HCT116 (cell line): ENCODE results near the gene GAD2. TPM values are rescaled to one million over a fixed set of nuclear protein-coding genes. Genes with fewer than 3 reads are reported as not detected.

ENCODE experiments used
- ATAC-seq: fragments of 200-7000 bp; cut with Tn5 transposase; 2 replicates; pipeline ENCODE4 v1.9.1; 2020; ENCODE audit warnings: mild to moderate bottlenecking, moderate library complexity
- BruUV-seq: library from RNA; stranded (reverse); fragments of 400-500 nt; replicated peaks from 2 replicates; lab custom pipeline; 2021; lab: Mats Ljungman, UMichigan
- CTCF ChIA-PET: fragments of 300-600 bp; sonication (Branson Sonifier 250); formaldehyde crosslinking; loops from one replicate; lab custom pipeline; 2021; ENCODE audit warnings: antibody characterized with exemption; lab: Charles Lee
- POLR2A ChIA-PET: fragments of 300-600, 350-600 bp; sonication (Branson Sonifier 250); formaldehyde crosslinking; loops from one replicate; lab custom pipeline; 2021; ENCODE audit warnings: antibody characterized with exemption; lab: Charles Lee
- RAD21 ChIA-PET, 2 experiments: fragments of 300-600 bp; sonication (Branson Sonifier 250); formaldehyde crosslinking; loops; one replicate each; lab custom pipeline; 2023; ENCODE audit warnings: low total read pairs in 2 of 2; ENCODE audit not compliant: uncharacterized antibody in 2 of 2, unreplicated experiment in 2 of 2, low non-redundant PET in 1 of 2; lab: Charles Lee
- DNase-seq: peaks from one replicate; pipeline ENCODE4 v3.0.0-alpha.2; 2010; ENCODE audit warnings: low read depth, low spot score
- H2AFZ ChIP-seq: fragments of 200-600 bp; shearing (Covaris generic), sonication (generic); 2 replicates; pipeline ENCODE4 v1.6.1; 2017; ENCODE audit warnings: low read depth, mixed run types, mixed read lengths, antibody characterized with exemption, low read length; ENCODE audit not compliant: poor library complexity, severe bottlenecking
- H3K27ac ChIP-seq: 2 replicates; pipeline ENCODE4 v1.5.1; 2012; ENCODE audit warnings: low read depth, low read length
- H3K27me3 ChIP-seq: fragments of 200-600 bp; sonication (generic); 2 replicates; pipeline ENCODE4 v1.6.1; 2016; ENCODE audit warnings: mixed run types, low read length, mixed read lengths; ENCODE audit not compliant: insufficient read depth
- H3K36me3 ChIP-seq, 2 experiments: fragments of 200-500 bp in 1 of 2; fragments of 200-600 bp in 1 of 2; sonication (Bioruptor generic) in 1 of 2; sonication (generic) in 1 of 2; 2 replicates each; pipeline versions ENCODE4 v1.5.1 to v1.6.1; 2014 to 2016; ENCODE audit warnings: low read length in 2 of 2, inconsistent platforms in 1 of 2, mixed read lengths in 1 of 2, mixed run types in 1 of 2; ENCODE audit not compliant: insufficient read depth in 2 of 2, control insufficient read depth in 1 of 2
- H3K4me1 ChIP-seq, 2 experiments: fragments of 200-600 bp in 1 of 2; sonication (generic) in 1 of 2; 2 replicates each; pipeline versions ENCODE4 v1.5.1 to v1.6.1; 2012 to 2017; ENCODE audit warnings: low read length in 2 of 2, inconsistent platforms in 1 of 2, mild to moderate bottlenecking in 1 of 2, mixed read lengths in 1 of 2, mixed run types in 1 of 2, moderate library complexity in 1 of 2; ENCODE audit not compliant: insufficient read depth in 2 of 2, control insufficient read depth in 1 of 2
- H3K4me2 ChIP-seq: fragments of 200-600 bp; sonication (generic); 2 replicates; pipeline ENCODE4 v1.6.1; 2017; ENCODE audit warnings: mixed run types, low read length, mixed read lengths
- H3K4me3 ChIP-seq, 2 experiments: fragments of 200-600 bp in 1 of 2; sonication (generic) in 1 of 2; replicated peaks in 1 of 2; 2 replicates each; pipeline ENCODE4 v1.5.1; 2011 to 2016; ENCODE audit warnings: low read length in 2 of 2, control low read depth in 1 of 2, low read depth in 1 of 2, mild to moderate bottlenecking in 1 of 2, mixed read lengths in 1 of 2, mixed run types in 1 of 2
- H3K79me2 ChIP-seq: fragments of 200-600 bp; sonication (generic); 2 replicates; pipeline ENCODE4 v1.6.1; 2017; ENCODE audit warnings: mild to moderate bottlenecking, mixed run types, low read length, moderate library complexity, mixed read lengths; ENCODE audit not compliant: insufficient read depth
- H3K9ac ChIP-seq: fragments of 200-600 bp; sonication (generic); 2 replicates; pipeline ENCODE4 v1.6.1; 2016; ENCODE audit warnings: low read length, mixed read lengths
- H3K9me2 ChIP-seq: fragments of 200-600 bp; sonication (generic), shearing (Covaris generic); 2 replicates; pipeline ENCODE4 v1.6.1; 2017; ENCODE audit warnings: mixed run types, mild to moderate bottlenecking, moderate library complexity; ENCODE audit not compliant: insufficient read depth
- H3K9me3 ChIP-seq, 2 experiments: fragments of 200-500 bp in 1 of 2; fragments of 200-600 bp in 1 of 2; sonication (Bioruptor generic) in 1 of 2; sonication (generic) in 1 of 2; 2 replicates each; pipeline ENCODE4 v1.6.1; 2014 to 2017; ENCODE audit warnings: low read length in 2 of 2, mixed read lengths in 2 of 2, inconsistent platforms in 1 of 2, low read depth in 1 of 2, mild to moderate bottlenecking in 1 of 2, mixed run types in 1 of 2, moderate library complexity in 1 of 2; ENCODE audit not compliant: control insufficient read depth in 1 of 2, insufficient read depth in 1 of 2
- H4K20me1 ChIP-seq: fragments of 200-600 bp; sonication (generic), shearing (Covaris generic); 2 replicates; pipeline ENCODE4 v1.6.1; 2017; ENCODE audit warnings: mixed run types, mild to moderate bottlenecking, moderate library complexity; ENCODE audit not compliant: insufficient read depth
- EGR1 ChIP-seq: IDR thresholded peaks from 2 replicates; pipeline ENCODE4 v1.6.1; 2012; ENCODE audit warnings: low read depth
- ELF1 ChIP-seq: IDR thresholded peaks from 2 replicates; pipeline ENCODE4 v1.6.1; 2012; ENCODE audit warnings: low read depth, borderline replicate concordance
- EZH2 ChIP-seq: fragments of 200-600 bp; sonication (generic); IDR thresholded peaks from 2 replicates; pipeline ENCODE4 v1.6.1; 2017; ENCODE audit warnings: antibody characterized with exemption, mixed run types
- EZH2phosphoT487 ChIP-seq: fragments of 200-600 bp; IDR thresholded peaks from 2 replicates; pipeline ENCODE4 v1.6.1; 2018; ENCODE audit warnings: antibody characterized with exemption, borderline replicate concordance
- FOSL1 ChIP-seq: IDR thresholded peaks from 2 replicates; pipeline ENCODE4 v1.6.1; 2012; ENCODE audit warnings: low read depth
- POLR2A ChIP-seq: IDR thresholded peaks from 2 replicates; pipeline ENCODE4 v1.7.0; 2011; ENCODE audit warnings: borderline replicate concordance; ENCODE audit not compliant: insufficient read depth, insufficient read length; ENCODE audit errors: extremely low read depth
- RAD21 ChIP-seq: IDR thresholded peaks from 2 replicates; pipeline ENCODE4 v1.6.1; 2012; ENCODE audit warnings: low read depth, mild to moderate bottlenecking
- SP1 ChIP-seq: IDR thresholded peaks from 2 replicates; pipeline ENCODE4 v1.6.1; 2012; ENCODE audit warnings: low read depth
- SRF ChIP-seq: IDR thresholded peaks from 2 replicates; pipeline ENCODE4 v1.6.1; 2012; ENCODE audit warnings: low read depth
- YY1 ChIP-seq: IDR thresholded peaks from 2 replicates; pipeline ENCODE4 v1.6.1; 2011; ENCODE audit warnings: low read length, low read depth, moderate library complexity, mild to moderate bottlenecking; ENCODE audit not compliant: insufficient replicate concordance; ENCODE audit errors: extremely low read depth
- ZNF274 ChIP-seq: fragments of 200-500 bp; sonication (Bioruptor generic); IDR thresholded peaks from 2 replicates; pipeline ENCODE4 v1.6.1; 2014; ENCODE audit warnings: mild to moderate bottlenecking, low read depth, low read length, inconsistent platforms
- intact Hi-C: fragments of 100-400 bp; cut with micrococcal nuclease; formaldehyde crosslinking; loops from 2 replicates; pipeline ENCODE4 v1.10.0; 2022
- total RNA-seq: library from RNA; stranded (reverse); gene quantifications from one replicate; pipeline ENCODE4 v1.2.1, GENCODE V29; 2021; ENCODE audit not compliant: unreplicated experiment
- TF ChIP-seq, protein P1 (sequence below): IDR thresholded peaks from 2 replicates; pipeline ENCODE4 v1.6.1; 2012; ENCODE audit warnings: low read depth
- TF ChIP-seq, protein P2 (sequence below): IDR thresholded peaks from 2 replicates; pipeline ENCODE4 v1.6.1; 2012
- TF ChIP-seq, protein P3 (sequence below): IDR thresholded peaks from 2 replicates; pipeline ENCODE4 v1.6.1; 2011; ENCODE audit warnings: mild to moderate bottlenecking, low read length, moderate library complexity; ENCODE audit not compliant: insufficient replicate concordance; ENCODE audit errors: extremely low read depth
- TF ChIP-seq, protein P4 (sequence below): IDR thresholded peaks from 2 replicates; pipeline ENCODE4 v1.6.1; 2012

GAD2 gene
- total RNA-seq, 1 experiment from 2014 or later: not detected

DNA sequence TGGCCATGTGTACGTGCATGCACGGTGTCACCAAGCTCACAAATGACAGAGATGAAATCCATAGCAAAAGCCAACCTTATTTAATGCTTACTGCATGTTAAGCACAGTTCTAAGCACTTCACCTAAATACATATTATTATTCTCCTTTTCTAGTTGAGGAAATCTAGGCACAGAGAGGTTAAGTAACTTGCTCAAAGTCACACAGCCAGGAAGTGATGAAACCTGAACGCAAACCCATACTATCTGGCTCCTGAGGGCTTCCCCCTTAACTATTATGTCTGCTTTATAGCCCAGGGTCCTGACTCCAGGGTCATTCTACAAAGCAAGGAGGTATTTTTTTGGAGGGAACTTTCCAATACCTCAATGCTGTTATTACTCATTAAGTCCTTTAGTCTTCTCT lies 61.7 kb downstream of the GAD2 start:
- no TSS peak for BruUV-seq
- peaks cover 26% of the 10 kb centered on the region for H3K27me3 ChIP-seq
- no peak for ATAC-seq

More for the DNA sequence above, 61.7 kb downstream of the GAD2 start:
- no peaks in the 10 kb centered on the region for H3K9me2 ChIP-seq
- no peak for DNase-seq
- no peak overlapping the region for H3K4me3 ChIP-seq
- no peaks in the 10 kb centered on the region for H3K36me3 ChIP-seq
- H3K9me3 ChIP-seq: no peaks in the 10 kb centered on the region
- no peak overlapping the region for H3K27ac ChIP-seq
- ChIA-PET RAD21 (no interaction called here), CTCF (no interaction called here), POLR2A (no interaction called here)
- H3K9ac ChIP-seq: no peak overlapping the region
- no peak for TF ChIP-seq SP1
- TF ChIP-seq EZH2phosphoT487: no peak
- TF ChIP-seq, protein P1, sequence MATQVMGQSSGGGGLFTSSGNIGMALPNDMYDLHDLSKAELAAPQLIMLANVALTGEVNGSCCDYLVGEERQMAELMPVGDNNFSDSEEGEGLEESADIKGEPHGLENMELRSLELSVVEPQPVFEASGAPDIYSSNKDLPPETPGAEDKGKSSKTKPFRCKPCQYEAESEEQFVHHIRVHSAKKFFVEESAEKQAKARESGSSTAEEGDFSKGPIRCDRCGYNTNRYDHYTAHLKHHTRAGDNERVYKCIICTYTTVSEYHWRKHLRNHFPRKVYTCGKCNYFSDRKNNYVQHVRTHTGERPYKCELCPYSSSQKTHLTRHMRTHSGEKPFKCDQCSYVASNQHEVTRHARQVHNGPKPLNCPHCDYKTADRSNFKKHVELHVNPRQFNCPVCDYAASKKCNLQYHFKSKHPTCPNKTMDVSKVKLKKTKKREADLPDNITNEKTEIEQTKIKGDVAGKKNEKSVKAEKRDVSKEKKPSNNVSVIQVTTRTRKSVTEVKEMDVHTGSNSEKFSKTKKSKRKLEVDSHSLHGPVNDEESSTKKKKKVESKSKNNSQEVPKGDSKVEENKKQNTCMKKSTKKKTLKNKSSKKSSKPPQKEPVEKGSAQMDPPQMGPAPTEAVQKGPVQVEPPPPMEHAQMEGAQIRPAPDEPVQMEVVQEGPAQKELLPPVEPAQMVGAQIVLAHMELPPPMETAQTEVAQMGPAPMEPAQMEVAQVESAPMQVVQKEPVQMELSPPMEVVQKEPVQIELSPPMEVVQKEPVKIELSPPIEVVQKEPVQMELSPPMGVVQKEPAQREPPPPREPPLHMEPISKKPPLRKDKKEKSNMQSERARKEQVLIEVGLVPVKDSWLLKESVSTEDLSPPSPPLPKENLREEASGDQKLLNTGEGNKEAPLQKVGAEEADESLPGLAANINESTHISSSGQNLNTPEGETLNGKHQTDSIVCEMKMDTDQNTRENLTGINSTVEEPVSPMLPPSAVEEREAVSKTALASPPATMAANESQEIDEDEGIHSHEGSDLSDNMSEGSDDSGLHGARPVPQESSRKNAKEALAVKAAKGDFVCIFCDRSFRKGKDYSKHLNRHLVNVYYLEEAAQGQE: no peak
- no peak for TF ChIP-seq FOSL1
- TF ChIP-seq ZNF274: no peak
- TF ChIP-seq YY1: no peak
- no peak for TF ChIP-seq ELF1
- TF ChIP-seq RAD21: no peak
- TF ChIP-seq, protein P2, sequence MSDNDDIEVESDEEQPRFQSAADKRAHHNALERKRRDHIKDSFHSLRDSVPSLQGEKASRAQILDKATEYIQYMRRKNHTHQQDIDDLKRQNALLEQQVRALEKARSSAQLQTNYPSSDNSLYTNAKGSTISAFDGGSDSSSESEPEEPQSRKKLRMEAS: no peak
- no peak for TF ChIP-seq SRF
- TF ChIP-seq POLR2A: no peak
- no peak for TF ChIP-seq EZH2
- TF ChIP-seq, protein P3, sequence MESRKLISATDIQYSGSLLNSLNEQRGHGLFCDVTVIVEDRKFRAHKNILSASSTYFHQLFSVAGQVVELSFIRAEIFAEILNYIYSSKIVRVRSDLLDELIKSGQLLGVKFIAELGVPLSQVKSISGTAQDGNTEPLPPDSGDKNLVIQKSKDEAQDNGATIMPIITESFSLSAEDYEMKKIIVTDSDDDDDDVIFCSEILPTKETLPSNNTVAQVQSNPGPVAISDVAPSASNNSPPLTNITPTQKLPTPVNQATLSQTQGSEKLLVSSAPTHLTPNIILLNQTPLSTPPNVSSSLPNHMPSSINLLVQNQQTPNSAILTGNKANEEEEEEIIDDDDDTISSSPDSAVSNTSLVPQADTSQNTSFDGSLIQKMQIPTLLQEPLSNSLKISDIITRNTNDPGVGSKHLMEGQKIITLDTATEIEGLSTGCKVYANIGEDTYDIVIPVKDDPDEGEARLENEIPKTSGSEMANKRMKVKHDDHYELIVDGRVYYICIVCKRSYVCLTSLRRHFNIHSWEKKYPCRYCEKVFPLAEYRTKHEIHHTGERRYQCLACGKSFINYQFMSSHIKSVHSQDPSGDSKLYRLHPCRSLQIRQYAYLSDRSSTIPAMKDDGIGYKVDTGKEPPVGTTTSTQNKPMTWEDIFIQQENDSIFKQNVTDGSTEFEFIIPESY: no peak
- TF ChIP-seq EGR1: no peak
- TF ChIP-seq, protein P4, sequence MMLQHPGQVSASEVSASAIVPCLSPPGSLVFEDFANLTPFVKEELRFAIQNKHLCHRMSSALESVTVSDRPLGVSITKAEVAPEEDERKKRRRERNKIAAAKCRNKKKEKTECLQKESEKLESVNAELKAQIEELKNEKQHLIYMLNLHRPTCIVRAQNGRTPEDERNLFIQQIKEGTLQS: no peak
- H2AFZ ChIP-seq: no peak overlapping the region
- intact Hi-C loops: no loop called here
- no peaks in the 10 kb centered on the region for H3K4me1 ChIP-seq
- no peaks in the 10 kb centered on the region for H4K20me1 ChIP-seq
- H3K4me2 ChIP-seq: no peak overlapping the region
- H3K79me2 ChIP-seq: no peaks in the 10 kb centered on the region
